K562 treated with DMSO at 1 percent for 24 hours (cell line): ENCODE measurements around the gene SGIP1. TPM values are rescaled to one million over a fixed set of nuclear protein-coding genes. Genes with fewer than 3 reads are reported as not detected.

Experiments used
- total RNA-seq: library from RNA; unstranded; fragments of 300-600 nt; gene quantifications from 2 replicates; pipeline ENCODE4 v1.2.3, GENCODE V29; 2022; ENCODE audit warnings: low read depth; ENCODE audit not compliant: insufficient read depth

SGIP1 gene
- not detected in 2 replicates for total RNA-seq

GRCh38 chr1:66533804-66534740, at the start of gene SGIP1:
Gene SGIP1, plus strand, starts transcription at chr1:66534153. Its CDS starts 206 bp downstream, at chr1:66534359.

GRCh38 chr1:66752000-66752592, 218.1 kb downstream of the SGIP1 start, which contains the start of gene DYNLT5:
Gene DYNLT5, plus strand, starts transcription at chr1:66752459. Its CDS starts 2,200 bp downstream, at chr1:66754659.

Other genes with a start within 250 kb of the SGIP1 start
- gene DYNLT5, start 218.3 kb downstream of the SGIP1 start, total RNA-seq = not detected in 2 replicates